GM18502 (cell line): Measurements from ENCODE around the gene GCDH.
"Not testable (repeated sequence)": the region's sequence is repeated elsewhere in the genome, so short reads cannot be mapped to it uniquely, and the experiment has no call there.

Experiments used
- ATAC-seq: cut with Tn5 transposase; IDR thresholded peaks from one replicate; pipeline ENCODE4 v1.9.1; 2021; ENCODE audit warnings: mild to moderate bottlenecking; ENCODE audit not compliant: unreplicated experiment, poor library complexity

GCDH gene

DNA sequence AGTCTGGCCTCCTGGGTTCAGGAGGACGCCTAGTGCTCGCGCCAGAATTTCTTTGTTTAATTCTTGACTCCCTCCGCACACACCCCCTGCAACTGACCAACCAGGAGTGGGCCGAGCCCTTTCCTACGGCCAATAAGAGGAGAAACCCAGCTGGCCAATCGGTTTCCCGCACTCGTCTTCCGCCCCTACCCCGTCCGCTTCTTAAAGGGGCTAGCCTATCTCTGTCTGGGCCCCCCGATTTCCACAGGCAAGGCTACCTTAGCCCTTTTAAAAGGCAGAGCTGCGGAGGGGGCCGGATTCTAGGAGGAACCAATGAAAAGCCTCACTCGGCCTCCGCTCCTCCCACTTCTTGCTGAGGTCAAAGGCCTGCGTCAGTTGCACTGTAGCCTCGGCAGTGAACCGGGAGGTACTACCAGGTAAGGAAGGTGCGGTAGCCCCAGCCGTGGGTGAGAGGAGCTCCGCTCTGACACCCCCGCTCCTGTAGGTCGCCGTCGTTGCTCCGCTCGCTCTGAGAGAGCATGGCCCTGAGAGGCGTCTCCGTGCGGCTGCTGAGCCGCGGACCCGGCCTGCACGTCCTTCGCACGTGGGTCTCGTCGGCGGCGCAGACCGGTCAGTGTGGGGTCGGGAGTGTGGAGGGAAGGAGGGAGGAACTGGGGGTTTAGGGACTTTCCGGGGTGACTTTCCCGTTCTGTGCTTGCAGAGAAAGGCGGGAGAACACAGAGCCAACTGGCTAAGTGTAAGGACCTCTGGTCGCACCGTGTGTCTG is at the start of gene GCDH:
GCDH (plus strand) TSS at position 374 of the 766 bp plus-strand sequence; CDS start at position 519, 145 bp downstream.
- peak; percentile 90 for ATAC-seq

DNA sequence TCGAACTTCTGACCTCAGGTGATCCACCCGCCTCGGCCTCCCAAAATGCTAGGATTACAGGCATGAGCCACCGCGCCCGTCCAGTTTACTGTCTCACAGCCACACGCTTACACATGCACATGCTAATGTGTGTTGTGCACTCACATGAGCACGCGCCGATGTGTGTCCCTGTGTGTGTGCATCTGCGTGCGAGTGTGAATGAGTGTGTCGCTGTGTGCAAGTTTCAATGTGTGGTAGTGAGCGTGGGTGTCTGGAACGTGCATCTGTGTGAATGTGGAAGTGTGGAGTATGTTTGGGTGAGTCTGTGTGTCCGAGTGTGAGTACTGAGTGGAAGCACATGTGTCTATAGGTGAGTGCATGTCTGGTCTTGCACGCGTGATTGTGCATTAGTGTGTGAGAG is 48.4 kb upstream of the GCDH start:
- no peak for ATAC-seq

- ATAC-seq: no peak
These were observed 47.6 kb upstream of the GCDH start for GRCh38 chr19:12843328-12843727.

GRCh38 chr19:12843999-12844732 is 46.8 kb upstream of the GCDH start:
- ATAC-seq: no peak

DNA sequence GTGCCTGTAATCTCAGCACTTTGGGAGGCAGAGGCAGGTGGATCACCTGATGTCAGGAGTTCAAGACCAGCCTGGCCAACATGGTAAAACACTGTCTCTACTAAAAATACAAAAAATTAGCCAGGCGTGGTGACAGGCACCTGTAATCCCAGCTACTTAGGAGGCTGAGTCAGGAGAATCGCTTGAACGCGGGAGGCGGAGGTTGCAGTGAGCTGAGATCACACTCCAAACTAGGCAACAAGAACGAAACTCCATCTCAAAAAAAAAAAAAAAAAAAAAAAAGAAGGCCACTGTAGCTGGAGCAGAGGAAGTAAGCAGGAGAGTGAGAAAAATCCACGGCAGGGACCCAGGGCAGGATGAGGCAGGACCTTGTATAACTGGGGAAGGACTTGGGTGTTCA is 44.3 kb upstream of the GCDH start:
- not testable (repeated sequence) for ATAC-seq

- peak; percentile 61 for ATAC-seq
These were observed 43.5 kb upstream of the GCDH start for GRCh38 chr19:12847159-12848139.

DNA sequence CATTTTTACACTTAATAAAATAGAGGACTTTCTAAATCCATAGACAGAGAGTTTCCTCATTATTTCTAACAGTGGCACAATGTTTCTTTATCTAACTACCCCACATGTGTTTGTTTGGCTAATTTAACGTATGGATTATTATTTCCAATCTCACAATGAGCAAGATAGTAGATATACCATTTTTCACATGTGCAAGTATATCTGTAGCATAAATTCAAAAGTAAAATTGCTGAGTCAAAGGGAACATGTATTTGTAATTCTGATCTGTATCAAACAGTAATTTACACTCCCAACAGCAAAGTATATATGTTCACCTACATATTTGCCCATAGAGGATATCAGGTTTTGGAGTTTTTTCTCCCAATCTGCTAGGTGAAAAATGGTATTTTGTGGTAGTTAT is 34.3 kb upstream of the GCDH start:
- no peak for ATAC-seq

DNA sequence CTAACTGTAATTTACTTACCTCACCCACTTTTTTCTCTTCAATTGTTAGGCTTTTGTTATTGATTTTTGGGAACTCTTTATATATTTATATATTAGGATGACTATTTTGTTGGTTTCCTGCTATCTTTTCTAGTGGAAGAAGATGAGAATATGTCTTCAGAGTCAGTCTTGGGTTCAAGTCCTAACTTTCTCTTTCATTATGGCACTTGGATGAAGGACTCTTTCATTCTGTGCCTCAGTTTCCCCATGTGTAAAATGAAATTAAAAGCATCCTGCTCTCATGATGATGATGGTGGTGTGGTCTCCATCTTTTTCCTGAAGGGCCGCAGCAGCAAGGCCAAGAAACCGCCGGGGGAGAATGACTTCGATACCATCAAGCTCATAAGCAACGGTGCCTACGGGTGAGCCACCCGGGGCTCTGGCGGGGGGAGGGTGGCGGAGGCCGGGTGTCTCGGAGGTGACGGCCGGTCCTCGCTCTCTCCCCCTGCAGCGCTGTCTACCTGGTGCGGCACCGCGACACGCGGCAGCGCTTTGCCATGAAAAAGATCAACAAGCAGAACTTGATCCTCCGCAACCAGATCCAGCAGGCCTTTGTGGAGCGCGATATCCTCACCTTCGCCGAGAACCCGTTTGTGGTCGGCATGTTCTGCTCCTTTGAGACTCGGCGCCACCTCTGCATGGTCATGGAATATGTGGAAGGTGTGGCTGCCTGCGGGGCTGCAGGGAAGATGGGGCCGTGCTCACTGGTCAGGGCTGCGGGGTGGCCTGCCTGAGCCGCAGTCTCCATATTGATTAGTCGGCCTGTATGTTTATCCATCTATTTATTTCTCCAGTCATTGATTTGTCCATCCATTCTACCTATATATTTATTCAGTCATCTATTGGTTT is 32.7 kb upstream of the GCDH start:
- no peak for ATAC-seq

GRCh38 chr19:12859546-12859945 is 31.4 kb upstream of the GCDH start:
- ATAC-seq: no peak

DNA sequence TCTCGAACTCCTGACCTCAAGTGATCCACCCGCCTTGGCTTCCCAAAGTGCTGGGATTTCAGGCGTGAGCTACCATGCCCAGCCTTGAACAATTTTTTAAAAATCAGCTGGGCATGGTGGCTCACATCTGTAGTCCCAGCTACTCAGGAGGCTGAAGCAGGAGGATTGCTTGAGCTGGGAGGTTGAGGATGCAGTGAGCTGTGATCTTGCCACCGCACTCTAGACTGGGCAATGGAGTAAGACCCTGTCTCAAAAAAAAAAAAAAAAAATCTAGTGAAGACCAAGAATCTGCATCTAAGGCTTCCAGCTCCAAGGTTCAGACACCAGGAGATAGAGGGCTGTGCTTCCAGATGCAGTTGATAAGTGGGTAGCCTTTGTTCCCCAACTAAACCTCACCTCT is 26.8 kb upstream of the GCDH start:
- ATAC-seq: no peak

DNA sequence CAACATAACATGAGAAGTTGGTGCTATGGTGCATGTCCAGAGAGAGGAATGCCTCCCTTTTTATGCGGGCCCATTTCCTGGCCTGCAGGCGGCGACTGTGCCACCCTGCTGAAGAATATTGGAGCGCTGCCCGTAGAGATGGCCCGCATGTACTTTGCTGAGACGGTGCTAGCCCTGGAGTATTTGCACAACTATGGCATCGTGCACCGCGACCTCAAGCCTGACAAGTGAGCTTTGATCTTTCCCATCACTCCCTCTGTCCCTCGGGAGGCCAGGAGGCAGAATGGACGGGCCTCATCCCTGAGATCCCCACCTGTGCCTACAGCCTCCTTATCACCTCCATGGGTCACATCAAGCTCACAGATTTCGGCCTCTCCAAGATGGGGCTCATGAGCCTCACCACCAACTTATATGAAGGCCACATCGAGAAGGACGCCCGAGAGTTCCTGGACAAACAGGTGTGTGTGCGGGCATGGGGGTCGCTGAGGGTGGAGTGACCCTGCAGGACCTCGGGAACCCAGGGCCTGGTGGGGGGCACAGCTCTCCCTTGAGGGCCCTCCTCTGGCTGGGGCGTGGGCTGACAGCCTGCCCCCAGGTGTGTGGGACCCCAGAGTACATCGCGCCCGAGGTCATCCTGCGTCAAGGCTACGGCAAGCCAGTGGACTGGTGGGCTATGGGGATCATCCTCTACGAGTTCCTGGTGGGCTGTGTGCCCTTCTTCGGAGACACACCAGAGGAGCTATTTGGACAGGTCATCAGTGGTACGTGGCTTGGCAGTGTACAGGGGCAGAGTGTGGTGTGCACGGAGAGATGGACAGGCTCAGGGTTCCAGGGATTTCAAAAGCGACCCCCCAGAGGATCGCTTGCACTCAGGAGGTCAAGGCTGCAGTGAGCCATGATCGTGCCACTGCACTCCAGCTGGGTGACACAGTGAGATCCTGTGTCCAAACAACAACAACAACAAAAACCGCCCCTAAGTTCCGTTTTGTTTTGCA is 25.9 kb upstream of the GCDH start:
- no peak for ATAC-seq

DNA sequence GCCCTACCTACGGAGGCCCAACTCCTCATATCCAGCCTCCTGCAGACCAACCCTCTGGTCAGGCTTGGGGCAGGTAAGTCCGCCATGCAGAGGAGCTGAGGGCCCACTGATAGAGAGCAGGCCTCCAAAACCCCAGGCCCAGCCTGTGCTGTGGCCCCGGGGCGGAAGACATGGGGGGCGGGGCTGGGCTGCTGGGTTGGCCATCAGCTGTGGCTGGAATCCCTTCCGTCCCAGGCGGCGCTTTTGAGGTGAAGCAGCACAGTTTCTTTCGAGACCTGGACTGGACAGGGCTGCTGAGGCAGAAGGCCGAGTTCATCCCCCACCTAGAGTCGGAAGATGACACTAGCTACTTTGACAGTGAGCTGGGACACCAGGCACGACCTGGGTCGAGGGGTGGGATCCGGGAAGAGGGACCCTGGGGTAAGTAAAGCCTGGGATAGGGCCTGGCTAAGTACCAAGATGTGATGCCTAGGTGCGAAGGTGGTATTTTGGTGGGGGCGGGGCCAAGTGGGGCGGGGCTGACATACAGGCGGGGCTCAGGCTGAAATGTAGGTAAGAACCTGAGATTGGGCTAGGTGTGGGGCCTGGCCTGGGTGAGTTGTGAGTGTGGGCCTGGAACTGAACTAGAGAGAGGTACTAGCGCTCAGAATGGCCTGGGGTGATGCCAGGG is 25.1 kb upstream of the GCDH start:
- ATAC-seq: no peak

- no peak for ATAC-seq
These were observed 24.4 kb upstream of the GCDH start for GRCh38 chr19:12866416-12867119.

GRCh38 chr19:12867120-12868099 is 23.6 kb upstream of the GCDH start:
- no peak for ATAC-seq

DNA sequence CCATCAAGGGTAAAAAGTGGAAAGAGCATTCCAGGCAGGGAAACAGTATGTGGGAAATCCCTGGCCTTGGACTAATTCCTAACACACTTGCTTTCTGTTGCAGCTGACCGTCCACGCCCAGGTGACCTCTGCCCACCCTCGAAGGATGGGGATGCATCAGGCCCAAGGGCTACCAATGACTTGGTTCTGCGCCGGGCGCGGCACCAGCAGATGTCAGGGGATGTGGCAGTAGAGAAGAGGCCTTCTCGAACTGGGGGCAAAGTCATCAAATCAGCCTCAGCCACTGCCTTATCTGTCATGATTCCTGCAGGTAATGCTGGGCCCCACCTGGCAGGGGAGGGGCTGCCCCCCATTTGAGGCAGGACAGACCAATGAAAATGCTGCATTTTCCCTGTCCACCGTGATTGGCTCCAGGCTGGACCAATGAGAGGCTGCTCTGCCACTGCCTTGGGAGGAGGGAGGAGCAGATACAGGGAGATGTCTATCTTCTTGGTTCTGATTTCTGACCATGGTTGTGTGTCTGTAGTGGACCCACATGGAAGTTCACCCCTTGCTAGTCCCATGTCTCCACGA is 22.3 kb upstream of the GCDH start:
- ATAC-seq: no peak

DNA sequence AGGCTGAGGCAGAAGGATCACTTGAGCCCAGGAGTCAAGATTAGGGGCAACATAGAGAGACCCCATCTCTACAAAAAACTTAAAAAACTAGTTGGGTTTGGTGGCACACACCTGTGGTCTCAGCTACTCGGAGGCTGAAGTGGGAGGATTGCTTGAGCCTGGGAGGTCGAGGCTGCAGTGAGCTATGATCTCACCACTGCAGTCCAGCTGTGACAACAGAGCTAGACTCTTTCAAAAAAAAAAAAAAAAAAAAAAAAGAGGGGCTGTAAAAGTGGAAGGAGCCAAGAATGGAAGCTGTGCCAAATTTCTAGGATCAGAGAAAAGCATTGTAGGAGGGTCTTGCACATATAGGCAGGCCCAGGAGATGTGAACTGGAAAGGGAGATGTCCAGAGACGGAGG is 19.3 kb upstream of the GCDH start:
- no peak for ATAC-seq
